Lower leg skin (tissue), 4 donors: Measurements from ENCODE around the gene SCRN1. TPM values are rescaled to one million over a fixed set of nuclear protein-coding genes. Genes with fewer than 3 reads are reported as not detected.

Experiments
- DNase-seq, 2 donors: peaks; one replicate each; pipeline ENCODE4 v3.0.0-alpha.2; 2019; ENCODE audit warnings: low spot score in 2 of 2
- H3K4me3 ChIP-seq: fragments of 200-600 bp; sonication (generic); 2 replicates; pipeline ENCODE4 v1.5.1; 2017; ENCODE audit warnings: mild to moderate bottlenecking, low read depth; ENCODE audit not compliant: poor library complexity, severe bottlenecking
- POLR2A ChIP-seq, 2 donors: fragments of 450-650 bp; IDR thresholded peaks; one replicate each; pipeline ENCODE4 v1.6.1; 2016 to 2017; ENCODE audit warnings: antibody characterized with exemption in 2 of 2, mild to moderate bottlenecking in 1 of 2, moderate library complexity in 1 of 2
- WGBS, 2 donors: methylation state at CpG; one replicate each; pipeline ENCODE4 v1.1.5; 2018; 5-methylcytosine and 5-hydroxymethylcytosine counted together
- intact Hi-C: fragments of 100-400 bp; cut with DNase I; formaldehyde crosslinking; loops from one replicate; pipeline ENCODE4 v1.15.0; 2023; ENCODE audit warnings: low total_unique reads
- total RNA-seq, 4 donors: library from RNA; depleted of rRNA; stranded (reverse); fragments of >200 nt; gene quantifications; one replicate each; pipeline ENCODE4 v1.1.0, GENCODE V29; 2016
- TF ChIP-seq, protein P1 (sequence below), 3 donors: fragments of 450-650 bp; IDR thresholded peaks; one replicate each; pipeline ENCODE4 v1.5.1; 2016; ENCODE audit warnings: antibody characterized with exemption in 3 of 3, mild to moderate bottlenecking in 3 of 3, moderate library complexity in 2 of 3

SCRN1 gene
- total RNA-seq, 4 donors from 2014 or later, result 8.5 to 17.9 (median 11.5) TPM

DNA sequence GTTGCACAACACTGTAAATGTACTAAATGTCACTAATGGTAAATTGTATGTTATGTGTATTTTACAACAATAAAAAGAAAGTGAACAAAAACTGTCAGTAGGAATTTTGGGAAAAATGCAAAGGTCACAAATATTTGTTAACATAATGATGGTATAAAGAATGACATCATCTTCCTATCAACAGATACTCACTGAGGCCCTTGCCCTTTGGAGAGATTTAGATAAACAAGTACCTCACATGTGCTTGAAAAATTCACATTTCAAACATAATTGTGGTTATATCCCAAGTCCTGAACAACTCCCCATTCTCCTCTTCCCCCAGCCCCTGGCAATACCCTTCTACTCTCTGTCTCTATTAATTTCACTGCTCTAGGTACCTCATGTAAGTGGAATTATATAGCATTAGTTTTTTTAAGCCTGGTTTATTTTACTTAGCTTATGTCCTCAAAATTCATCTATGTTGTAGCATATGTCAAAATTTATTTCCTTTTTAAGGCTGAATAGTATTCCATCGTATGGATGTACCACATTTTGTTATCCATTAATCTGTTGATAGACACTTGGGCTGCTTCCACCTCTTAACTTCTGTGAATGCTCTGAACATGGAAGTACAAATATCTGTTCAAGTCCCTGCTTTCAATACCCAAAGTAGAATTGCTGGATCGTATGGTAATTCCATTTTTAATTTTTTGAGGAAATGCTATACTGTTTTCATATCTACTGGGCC, 92.8 kb downstream of the SCRN1 start:
- intact Hi-C loops, result no loop called here
- 95 to 98% methylated on average over 2 of the region's 2 CpGs for WGBS, 2 donors
- no peak for DNase-seq
- TF ChIP-seq POLR2A (IDR thresholded peaks at IDR 0.05), result no peak
- TF ChIP-seq, protein P1, sequence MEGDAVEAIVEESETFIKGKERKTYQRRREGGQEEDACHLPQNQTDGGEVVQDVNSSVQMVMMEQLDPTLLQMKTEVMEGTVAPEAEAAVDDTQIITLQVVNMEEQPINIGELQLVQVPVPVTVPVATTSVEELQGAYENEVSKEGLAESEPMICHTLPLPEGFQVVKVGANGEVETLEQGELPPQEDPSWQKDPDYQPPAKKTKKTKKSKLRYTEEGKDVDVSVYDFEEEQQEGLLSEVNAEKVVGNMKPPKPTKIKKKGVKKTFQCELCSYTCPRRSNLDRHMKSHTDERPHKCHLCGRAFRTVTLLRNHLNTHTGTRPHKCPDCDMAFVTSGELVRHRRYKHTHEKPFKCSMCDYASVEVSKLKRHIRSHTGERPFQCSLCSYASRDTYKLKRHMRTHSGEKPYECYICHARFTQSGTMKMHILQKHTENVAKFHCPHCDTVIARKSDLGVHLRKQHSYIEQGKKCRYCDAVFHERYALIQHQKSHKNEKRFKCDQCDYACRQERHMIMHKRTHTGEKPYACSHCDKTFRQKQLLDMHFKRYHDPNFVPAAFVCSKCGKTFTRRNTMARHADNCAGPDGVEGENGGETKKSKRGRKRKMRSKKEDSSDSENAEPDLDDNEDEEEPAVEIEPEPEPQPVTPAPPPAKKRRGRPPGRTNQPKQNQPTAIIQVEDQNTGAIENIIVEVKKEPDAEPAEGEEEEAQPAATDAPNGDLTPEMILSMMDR (IDR thresholded peaks at IDR 0.05), result no peak
- no peak overlapping the region for H3K4me3 ChIP-seq

- intact Hi-C loops, result no loop called here
- no peak for TF ChIP-seq POLR2A (IDR thresholded peaks at IDR 0.05)
- TF ChIP-seq, protein P1 (IDR thresholded peaks at IDR 0.05), result no peak
- no peak overlapping the region for H3K4me3 ChIP-seq
- DNase-seq, result no peak
- 75 to 78% methylated on average over 6 of the region's 6 CpGs for WGBS, 2 donors
These were observed 94.0 kb downstream of the SCRN1 start for GRCh38 chr7:29895559-29895958.

DNA sequence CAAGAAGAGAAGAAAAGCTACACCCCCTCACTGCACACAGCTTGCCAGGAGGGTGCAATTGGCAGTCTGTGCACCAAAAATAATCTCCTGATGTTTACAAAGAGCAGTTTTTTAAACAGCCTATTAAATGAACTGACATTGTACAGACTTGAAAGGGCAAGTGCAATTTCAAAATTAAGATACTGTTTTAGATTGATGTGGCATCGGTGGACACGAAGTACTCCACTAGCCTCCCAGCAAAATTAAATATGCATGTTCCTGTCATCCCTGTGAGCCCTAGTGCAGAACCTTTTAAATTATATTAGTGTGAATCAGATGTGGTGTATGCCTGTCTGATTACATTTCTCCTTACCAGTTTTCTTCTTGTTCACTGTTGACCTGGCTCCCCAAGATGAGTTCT, 95.3 kb downstream of the SCRN1 start:
- 40 to 42% methylated on average over 2 of the region's 2 CpGs for WGBS, 2 donors
- no peak for DNase-seq
- TF ChIP-seq POLR2A (IDR thresholded peaks at IDR 0.05), result no peak
- TF ChIP-seq, protein P1 (IDR thresholded peaks at IDR 0.05), result no peak
- no peak overlapping the region for H3K4me3 ChIP-seq
- intact Hi-C loops, result no loop called here

GRCh38 chr7:29893351-29893965, 96.1 kb downstream of the SCRN1 start:
- 71 to 78% methylated on average over 6 of the region's 6 CpGs for WGBS, 2 donors
- TF ChIP-seq, protein P1 (IDR thresholded peaks at IDR 0.05), result no peak
- no peak for TF ChIP-seq POLR2A (IDR thresholded peaks at IDR 0.05)
- DNase-seq, result no peak
- H3K4me3 ChIP-seq, result no peak overlapping the region
- intact Hi-C loops, result no loop called here

GRCh38 chr7:29892231-29892630, 97.4 kb downstream of the SCRN1 start:
- TF ChIP-seq POLR2A (IDR thresholded peaks at IDR 0.05), result no peak
- TF ChIP-seq, protein P1 (IDR thresholded peaks at IDR 0.05), result no peak
- H3K4me3 ChIP-seq, result no peak overlapping the region
- intact Hi-C loops, result no loop called here
- 87 to 93% methylated on average over 5 of the region's 5 CpGs for WGBS, 2 donors
- no peak for DNase-seq
